Central memory CD4-positive, alpha-beta T cell (primary cell): ENCODE data around the gene STING1.
"Not testable (repeated sequence)": the region's sequence is repeated elsewhere in the genome, so short reads cannot be mapped to it uniquely, and the experiment has no call there.

ENCODE experiments used
- DNase-seq: peaks from one replicate; pipeline ENCODE4 v3.0.0; 2022
- total RNA-seq, 3 experiments: gene quantifications; one replicate each; lab custom pipeline; 2026; lab: John Stamatoyannopoulos, UW

Gene STING1
- 110 to 133 (median 111) reads per million in 3 experiments for total RNA-seq

GRCh38 chr5:139482050-139482889 is at the start of gene STING1:
Gene STING1, minus strand, starts transcription at chr5:139482758. Its CDS starts 1,054 bp downstream, at chr5:139481704.
- DNase-seq: peak; percentile 74

GRCh38 chr5:139531772-139532169 is 49.2 kb upstream of the STING1 start:
- DNase-seq: no peak

- not testable (repeated sequence) for DNase-seq
Measured at GRCh38 chr5:139530079-139530478, 47.5 kb upstream of the STING1 start.

- DNase-seq: not testable (repeated sequence)
Measured at GRCh38 chr5:139528695-139529094, 46.1 kb upstream of the STING1 start.

- DNase-seq: not testable (repeated sequence)
Measured at GRCh38 chr5:139527896-139528467, 45.4 kb upstream of the STING1 start.

GRCh38 chr5:139527090-139527470 is 44.5 kb upstream of the STING1 start:
- DNase-seq: not testable (repeated sequence)

- DNase-seq: not testable (repeated sequence)
Measured at GRCh38 chr5:139526309-139527089, 43.9 kb upstream of the STING1 start.

- not testable (repeated sequence) for DNase-seq
Measured at GRCh38 chr5:139525586-139526308, 43.2 kb upstream of the STING1 start.

GRCh38 chr5:139524940-139525585 is 42.5 kb upstream of the STING1 start:
- DNase-seq: no peak

GRCh38 chr5:139524446-139524845 is 41.9 kb upstream of the STING1 start:
- no peak for DNase-seq

- DNase-seq: no peak
Measured at GRCh38 chr5:139523635-139524445, 41.3 kb upstream of the STING1 start.

- peak; percentile 85 for DNase-seq
Measured at GRCh38 chr5:139517683-139518564, 35.4 kb upstream of the STING1 start.

- no peak for DNase-seq
Measured at GRCh38 chr5:139514486-139514856, 31.9 kb upstream of the STING1 start.

GRCh38 chr5:139513852-139514485 is 31.4 kb upstream of the STING1 start:
- DNase-seq: no peak

GRCh38 chr5:139513434-139513833 is 30.9 kb upstream of the STING1 start:
- DNase-seq: peak; percentile 72

- no peak for DNase-seq
Measured at GRCh38 chr5:139512786-139513390, 30.3 kb upstream of the STING1 start.

- not testable (repeated sequence) for DNase-seq
Measured at GRCh38 chr5:139504722-139505121, 22.2 kb upstream of the STING1 start.

GRCh38 chr5:139503879-139504278 is 21.3 kb upstream of the STING1 start:
- DNase-seq: not testable (repeated sequence)
